Measurements from ENCODE around the gene GSG1L.

GSG1L gene

DNA sequence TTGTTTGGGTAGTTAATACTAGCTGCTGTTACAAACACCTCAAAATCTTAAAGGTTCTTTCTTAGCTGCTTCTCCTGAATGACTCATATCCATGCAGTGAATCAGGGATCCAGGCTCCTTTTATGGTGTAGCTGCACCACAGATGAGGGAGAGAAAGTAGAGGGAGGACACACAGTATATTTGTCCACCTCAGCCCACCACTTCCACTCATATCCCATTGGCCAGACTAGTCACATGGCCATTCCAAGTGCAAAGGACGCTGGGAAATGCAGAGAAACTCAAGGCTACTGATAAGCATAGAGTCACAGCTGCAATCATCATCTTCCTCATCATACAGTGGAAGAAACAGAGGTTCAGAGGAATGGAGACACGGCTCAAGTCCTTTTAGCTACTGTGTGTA is 63.8 kb downstream of the GSG1L start:
- no peak for TF ChIP-seq BHLHE40 (IDR thresholded peaks at IDR 0.05; ENCODE audit: borderline replicate concordance)
- no peak for TF ChIP-seq ZNF384 (IDR thresholded peaks at IDR 0.05)
- TF ChIP-seq FOXM1 (IDR thresholded peaks at IDR 0.05; ENCODE audit: borderline replicate concordance) = no peak
- no peak for TF ChIP-seq TARDBP (IDR thresholded peaks at IDR 0.05)
- TF ChIP-seq CTBP1 (IDR thresholded peaks at IDR 0.05; ENCODE audit: borderline replicate concordance) = no peak
- TF ChIP-seq, protein P1, sequence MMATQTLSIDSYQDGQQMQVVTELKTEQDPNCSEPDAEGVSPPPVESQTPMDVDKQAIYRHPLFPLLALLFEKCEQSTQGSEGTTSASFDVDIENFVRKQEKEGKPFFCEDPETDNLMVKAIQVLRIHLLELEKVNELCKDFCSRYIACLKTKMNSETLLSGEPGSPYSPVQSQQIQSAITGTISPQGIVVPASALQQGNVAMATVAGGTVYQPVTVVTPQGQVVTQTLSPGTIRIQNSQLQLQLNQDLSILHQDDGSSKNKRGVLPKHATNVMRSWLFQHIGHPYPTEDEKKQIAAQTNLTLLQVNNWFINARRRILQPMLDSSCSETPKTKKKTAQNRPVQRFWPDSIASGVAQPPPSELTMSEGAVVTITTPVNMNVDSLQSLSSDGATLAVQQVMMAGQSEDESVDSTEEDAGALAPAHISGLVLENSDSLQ (IDR thresholded peaks at IDR 0.05) = no peak
- CTCF ChIA-PET = interaction anchor here (0.6 kb wide), 1 partner anchor 16 kb away, joined by 3 read pairs; no protein-coding TSS in a partner anchor
- POLR2A ChIA-PET = no interaction called here
- no peak for DNase-seq (ENCODE audit: extremely low spot score)

DNA sequence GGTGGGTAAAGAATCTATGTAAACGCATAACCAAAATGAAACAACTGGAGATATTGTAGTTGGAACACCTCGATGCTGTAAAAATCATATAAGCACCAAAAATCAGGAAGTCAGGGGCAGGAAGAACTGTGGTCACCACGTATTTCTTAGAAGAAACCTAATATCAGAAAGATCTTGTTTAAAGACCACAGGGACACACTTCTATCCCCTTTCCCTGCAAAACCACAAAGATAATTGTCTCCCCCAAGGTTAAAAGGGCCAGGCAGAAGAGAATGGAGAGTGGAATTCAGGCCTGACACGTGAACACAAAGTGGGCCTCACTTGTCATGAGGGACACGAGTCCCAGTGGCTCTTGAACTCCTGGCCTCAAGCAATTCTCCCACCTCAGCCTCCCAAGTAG is 68.1 kb downstream of the GSG1L start:
- DNase-seq (ENCODE audit: extremely low spot score) = no peak
- ChIA-PET POLR2A (no interaction called here), CTCF (no interaction called here)
- no peak for TF ChIP-seq NFRKB (IDR thresholded peaks at IDR 0.05)
- no peak for TF ChIP-seq ARNT (IDR thresholded peaks at IDR 0.05)
- no peak for TF ChIP-seq HDGF (IDR thresholded peaks at IDR 0.05; ENCODE audit: borderline replicate concordance)
- TF ChIP-seq SP1 (IDR thresholded peaks at IDR 0.05) = no peak
- TF ChIP-seq LEF1 (IDR thresholded peaks at IDR 0.05; ENCODE audit: borderline replicate concordance) = no peak
- TF ChIP-seq ZNF384 (IDR thresholded peaks at IDR 0.05) = no peak
- no peak for TF ChIP-seq L3MBTL2 (conservative IDR thresholded peaks at IDR 0.05)
- no peak for TF ChIP-seq FOXK2 (IDR thresholded peaks at IDR 0.05)
- TF ChIP-seq FOXM1 (IDR thresholded peaks at IDR 0.05; ENCODE audit: borderline replicate concordance) = no peak
- TF ChIP-seq TARDBP (IDR thresholded peaks at IDR 0.05) = no peak
- no peak for TF ChIP-seq CTBP1 (IDR thresholded peaks at IDR 0.05; ENCODE audit: borderline replicate concordance)
- TF ChIP-seq FOXA1 (IDR thresholded peaks at IDR 0.05) = no peak

DNA sequence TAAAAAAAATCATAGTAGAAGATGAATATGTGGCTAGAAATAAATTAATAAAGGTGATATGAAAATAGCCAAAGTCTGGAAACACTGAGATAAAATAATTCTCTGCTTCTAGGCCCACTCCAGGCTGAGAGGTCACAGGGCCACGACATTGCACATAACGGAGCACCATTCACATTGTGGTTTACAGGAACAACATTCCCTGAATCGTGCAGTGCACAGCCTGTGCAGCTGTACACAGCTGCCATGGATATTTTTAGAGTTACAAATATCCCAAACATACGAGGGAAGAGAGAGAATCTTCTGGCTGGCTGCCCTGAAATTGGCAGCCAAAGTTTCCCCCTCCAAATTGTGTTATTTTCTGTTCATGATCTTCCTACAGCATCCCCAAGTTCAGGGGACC is 68.8 kb downstream of the GSG1L start:
- CTCF ChIA-PET = no interaction called here
- TF ChIP-seq LEF1 (IDR thresholded peaks at IDR 0.05; ENCODE audit: borderline replicate concordance) (no peak), ARNT (IDR thresholded peaks at IDR 0.05) (no peak), HDGF (IDR thresholded peaks at IDR 0.05; ENCODE audit: borderline replicate concordance) (no peak), ELF4 (IDR thresholded peaks at IDR 0.05) (no peak), NFRKB (IDR thresholded peaks at IDR 0.05) (no peak)
- POLR2A ChIA-PET = no interaction called here
- DNase-seq (ENCODE audit: extremely low spot score) = no peak

DNA sequence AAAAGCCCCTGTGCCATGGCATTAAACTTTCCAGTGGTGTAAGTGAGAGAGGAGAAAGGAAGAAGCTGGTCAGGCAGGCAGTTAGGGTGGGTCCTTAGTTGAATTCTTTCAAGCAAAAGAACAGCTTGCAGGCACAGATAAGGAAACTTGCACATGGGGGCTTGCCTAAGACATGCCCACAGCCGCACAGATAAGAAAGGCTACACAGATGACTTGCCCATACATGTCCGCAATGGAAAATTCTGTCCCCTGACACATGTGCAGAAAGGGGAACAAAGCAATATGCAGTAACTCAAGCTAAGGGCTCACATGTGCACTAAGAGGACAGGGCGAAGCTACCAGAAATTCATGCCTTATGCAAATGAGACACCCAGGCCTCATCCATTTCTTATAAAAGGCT is 69.9 kb downstream of the GSG1L start:
- CTCF ChIA-PET = no interaction called here
- POLR2A ChIA-PET = no interaction called here
- no peak for DNase-seq (ENCODE audit: extremely low spot score)
- TF ChIP-seq, protein P1 (IDR thresholded peaks at IDR 0.05) = no peak
- TF ChIP-seq TARDBP (IDR thresholded peaks at IDR 0.05) (no peak), ARNT (IDR thresholded peaks at IDR 0.05) (no peak), NFRKB (IDR thresholded peaks at IDR 0.05) (no peak), SP1 (IDR thresholded peaks at IDR 0.05) (no peak), SUZ12 (IDR thresholded peaks at IDR 0.05) (no peak)

DNA sequence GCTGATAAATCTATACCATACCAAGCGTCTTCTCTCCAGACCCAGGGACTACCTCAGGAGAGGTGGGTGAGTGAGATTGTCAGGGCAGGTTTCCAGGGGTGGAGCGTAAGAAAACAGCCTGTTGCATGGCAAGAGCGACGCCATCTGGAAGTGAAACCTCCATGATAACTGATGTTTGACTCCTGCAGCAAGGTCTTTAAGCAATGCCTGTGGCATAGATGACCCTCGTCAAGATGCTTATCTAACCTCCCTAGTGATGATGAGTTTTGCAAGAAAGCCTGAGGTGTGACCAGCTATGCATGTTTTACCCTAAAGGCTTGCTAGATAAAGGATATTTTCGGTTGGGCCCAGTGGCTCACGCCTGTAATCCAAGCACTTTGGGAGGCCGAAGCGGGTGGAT is 71.6 kb downstream of the GSG1L start:
- ChIA-PET POLR2A (no interaction called here), CTCF (no interaction called here)
- TF ChIP-seq, protein P1 (IDR thresholded peaks at IDR 0.05) = no peak
- no peak for TF ChIP-seq FOXA1 (IDR thresholded peaks at IDR 0.05)
- TF ChIP-seq ELF4 (IDR thresholded peaks at IDR 0.05) = no peak
- TF ChIP-seq ARNT (IDR thresholded peaks at IDR 0.05) = no peak
- no peak for TF ChIP-seq CTBP1 (IDR thresholded peaks at IDR 0.05; ENCODE audit: borderline replicate concordance)
- TF ChIP-seq SP1 (IDR thresholded peaks at IDR 0.05) = no peak
- TF ChIP-seq NFRKB (IDR thresholded peaks at IDR 0.05) = no peak
- no peak for TF ChIP-seq LEF1 (IDR thresholded peaks at IDR 0.05; ENCODE audit: borderline replicate concordance)
- TF ChIP-seq TARDBP (IDR thresholded peaks at IDR 0.05) = no peak
- TF ChIP-seq HDGF (IDR thresholded peaks at IDR 0.05; ENCODE audit: borderline replicate concordance) = no peak
- no peak for TF ChIP-seq SUZ12 (IDR thresholded peaks at IDR 0.05)
- no peak for TF ChIP-seq FOXK2 (IDR thresholded peaks at IDR 0.05)
- no peak for TF ChIP-seq L3MBTL2 (conservative IDR thresholded peaks at IDR 0.05)
- TF ChIP-seq ZNF384 (IDR thresholded peaks at IDR 0.05) = no peak
- no peak for DNase-seq (ENCODE audit: extremely low spot score)

DNA sequence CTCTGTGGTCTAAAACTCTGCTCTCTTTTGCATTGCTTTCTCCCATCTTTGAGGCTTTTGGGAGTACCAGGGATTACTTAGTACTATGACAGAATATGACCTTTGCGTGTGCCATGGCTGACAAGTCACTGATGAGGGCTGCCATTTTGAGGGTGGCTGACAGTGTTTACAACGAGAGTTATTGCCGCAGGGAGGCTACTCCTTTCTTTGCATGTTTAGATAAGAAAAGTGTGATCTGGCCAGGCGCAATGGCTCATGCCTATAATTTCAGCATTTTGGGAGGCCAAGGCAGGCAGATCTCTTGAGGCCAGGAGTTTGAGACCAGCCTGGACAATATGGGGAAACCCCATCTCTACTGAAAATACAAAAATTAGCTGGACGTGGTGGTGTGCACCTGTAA is 77.5 kb downstream of the GSG1L start:
- ChIA-PET POLR2A (no interaction called here), CTCF (no interaction called here)
- DNase-seq (ENCODE audit: extremely low spot score) = no peak
- TF ChIP-seq, protein P1 (IDR thresholded peaks at IDR 0.05) = no peak
- TF ChIP-seq NFRKB (IDR thresholded peaks at IDR 0.05) = no peak

DNA sequence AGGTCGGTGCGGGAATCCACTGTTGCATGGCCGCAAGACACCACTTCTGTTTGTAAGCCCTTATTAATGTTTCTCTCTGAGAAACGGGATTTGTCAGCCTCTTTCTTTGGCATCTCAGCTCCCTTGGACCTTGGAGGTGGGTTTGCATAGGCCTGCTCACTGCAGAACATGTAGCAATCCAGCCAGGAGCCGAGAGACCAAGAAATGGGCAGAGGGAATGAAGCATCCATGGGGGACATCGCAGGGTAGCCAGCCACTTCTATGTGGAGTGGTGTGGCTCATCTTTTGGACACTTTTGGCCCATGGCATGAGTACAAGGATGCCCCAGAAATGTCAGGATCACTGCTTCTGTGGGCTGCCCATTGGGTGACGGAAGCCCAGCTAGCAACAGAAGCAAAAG is 79.4 kb downstream of the GSG1L start:
- no peak for TF ChIP-seq LEF1 (IDR thresholded peaks at IDR 0.05; ENCODE audit: borderline replicate concordance)
- no peak for TF ChIP-seq SUZ12 (IDR thresholded peaks at IDR 0.05)
- no peak for TF ChIP-seq CTBP1 (IDR thresholded peaks at IDR 0.05; ENCODE audit: borderline replicate concordance)
- TF ChIP-seq ZNF384 (IDR thresholded peaks at IDR 0.05) = no peak
- no peak for TF ChIP-seq ELF4 (IDR thresholded peaks at IDR 0.05)
- TF ChIP-seq, protein P1 (IDR thresholded peaks at IDR 0.05) = no peak
- TF ChIP-seq FOXA1 (IDR thresholded peaks at IDR 0.05) = no peak
- no peak for TF ChIP-seq ARNT (IDR thresholded peaks at IDR 0.05)
- TF ChIP-seq SP1 (IDR thresholded peaks at IDR 0.05) = no peak
- no peak for TF ChIP-seq FOXM1 (IDR thresholded peaks at IDR 0.05; ENCODE audit: borderline replicate concordance)
- TF ChIP-seq NFRKB (IDR thresholded peaks at IDR 0.05) = no peak
- TF ChIP-seq L3MBTL2 (conservative IDR thresholded peaks at IDR 0.05) = no peak
- TF ChIP-seq HDGF (IDR thresholded peaks at IDR 0.05; ENCODE audit: borderline replicate concordance) = no peak
- TF ChIP-seq BHLHE40 (IDR thresholded peaks at IDR 0.05; ENCODE audit: borderline replicate concordance) = no peak
- TF ChIP-seq FOXK2 (IDR thresholded peaks at IDR 0.05) = no peak
- TF ChIP-seq TARDBP (IDR thresholded peaks at IDR 0.05) = no peak
- DNase-seq (ENCODE audit: extremely low spot score) = no peak
- POLR2A ChIA-PET = no interaction called here
- CTCF ChIA-PET = interaction anchor here (0.6 to 1.6 kb wide), 2 partner anchors 11 to 13 kb away, joined by 3 to 5 read pairs; no protein-coding TSS in a partner anchor
